Osteocyte (in vitro differentiated cells): ENCODE results near the gene PSMG3. TPM values are rescaled to one million over a fixed set of nuclear protein-coding genes. Genes with fewer than 3 reads are reported as not detected.

Experiments
- DNase-seq: peaks from one replicate; pipeline ENCODE4 v3.0.0; 2021; ENCODE audit warnings: mixed read lengths; ENCODE audit not compliant: unreplicated experiment; ENCODE audit errors: extremely low spot score
- H3K27ac Mint-ChIP-seq: one replicate; pipeline ENCODE4 v1.8.0; 2021; ENCODE audit warnings: mild to moderate bottlenecking, mixed read lengths; ENCODE audit not compliant: unreplicated experiment
- H3K27me3 Mint-ChIP-seq: one replicate; pipeline ENCODE4 v1.8.0; 2021; ENCODE audit warnings: mixed read lengths; ENCODE audit not compliant: unreplicated experiment
- H3K36me3 Mint-ChIP-seq: one replicate; pipeline ENCODE4 v1.8.0; 2021; ENCODE audit warnings: mixed read lengths; ENCODE audit not compliant: unreplicated experiment
- H3K4me1 Mint-ChIP-seq: one replicate; pipeline ENCODE4 v1.8.0; 2021; ENCODE audit warnings: mixed read lengths; ENCODE audit not compliant: unreplicated experiment
- H3K4me3 Mint-ChIP-seq: one replicate; pipeline ENCODE4 v1.8.0; 2021; ENCODE audit warnings: mild to moderate bottlenecking, moderate library complexity, mixed read lengths; ENCODE audit not compliant: unreplicated experiment
- H3K9me3 Mint-ChIP-seq: one replicate; pipeline ENCODE4 v1.8.0; 2021; ENCODE audit warnings: mixed read lengths; ENCODE audit not compliant: unreplicated experiment
- CTCF ChIP-seq: fragments of 200-600 bp; sonication (generic); IDR thresholded peaks from 2 replicates; pipeline ENCODE4 v1.5.0; 2021; ENCODE audit warnings: antibody characterized with exemption, mild to moderate bottlenecking, moderate library complexity
- total RNA-seq: library from RNA; stranded (reverse); gene quantifications from 2 replicates; pipeline ENCODE4 v1.2.1, GENCODE V29; 2021

The PSMG3 gene
- total RNA-seq, 1 donor from 2014 or later, result 25.6 TPM

GRCh38 chr7:1548944-1549343 lies 20.9 kb downstream of the PSMG3 start:
- H3K9me3 Mint-ChIP-seq, result no peaks in the 10 kb centered on the region
- no peak overlapping the region for H3K27ac Mint-ChIP-seq
- no peaks in the 10 kb centered on the region for H3K27me3 Mint-ChIP-seq
- DNase-seq, result no peak
- TF ChIP-seq CTCF, result no peak
- H3K36me3 Mint-ChIP-seq, result peaks cover 3% of the 10 kb centered on the region
- no peaks in the 10 kb centered on the region for H3K4me1 Mint-ChIP-seq
- H3K4me3 Mint-ChIP-seq, result no peak overlapping the region

GRCh38 chr7:1548438-1548831 lies 21.4 kb downstream of the PSMG3 start:
- H3K4me1 Mint-ChIP-seq, result no peaks in the 10 kb centered on the region
- no peak overlapping the region for H3K27ac Mint-ChIP-seq
- peaks cover 3% of the 10 kb centered on the region for H3K36me3 Mint-ChIP-seq
- no peaks in the 10 kb centered on the region for H3K27me3 Mint-ChIP-seq
- no peak for DNase-seq
- H3K9me3 Mint-ChIP-seq, result no peaks in the 10 kb centered on the region
- H3K4me3 Mint-ChIP-seq, result no peak overlapping the region
- no peak for TF ChIP-seq CTCF

- H3K27ac Mint-ChIP-seq, result no peak overlapping the region
- no peaks in the 10 kb centered on the region for H3K9me3 Mint-ChIP-seq
- H3K27me3 Mint-ChIP-seq, result no peaks in the 10 kb centered on the region
- H3K4me1 Mint-ChIP-seq, result no peaks in the 10 kb centered on the region
- H3K4me3 Mint-ChIP-seq, result no peak overlapping the region
- H3K36me3 Mint-ChIP-seq, result peaks cover 3% of the 10 kb centered on the region
- TF ChIP-seq CTCF, result no peak
- no peak for DNase-seq
Observed at GRCh38 chr7:1547777-1548437, 21.9 kb downstream of the PSMG3 start.

GRCh38 chr7:1546909-1547776 lies 22.7 kb downstream of the PSMG3 start:
- DNase-seq, result no peak
- Mint-ChIP-seq H3K27ac (no peak overlapping the region), H3K9me3 (no peaks in the 10 kb centered on the region), H3K4me3 (no peak overlapping the region), H3K27me3 (no peaks in the 10 kb centered on the region), H3K36me3 (peaks cover 8% of the 10 kb centered on the region), H3K4me1 (no peaks in the 10 kb centered on the region)
- no peak for TF ChIP-seq CTCF

GRCh38 chr7:1546274-1546908 lies 23.4 kb downstream of the PSMG3 start:
- H3K27me3 Mint-ChIP-seq, result no peaks in the 10 kb centered on the region
- H3K9me3 Mint-ChIP-seq, result no peaks in the 10 kb centered on the region
- H3K4me3 Mint-ChIP-seq, result no peak overlapping the region

More at GRCh38 chr7:1546274-1546908, 23.4 kb downstream of the PSMG3 start:
- Mint-ChIP-seq H3K27ac (no peak overlapping the region), H3K36me3 (peaks cover 10% of the 10 kb centered on the region), H3K4me1 (no peaks in the 10 kb centered on the region)
- no peak for DNase-seq
- TF ChIP-seq CTCF, result no peak
